Fibroblast of lung (primary cell): ENCODE data around the gene GNAZ.

Experiments used
- EZH2 ChIP-seq: IDR thresholded peaks from 2 replicates; pipeline ENCODE4 v1.5.1; 2012; ENCODE audit warnings: low read length, control low read depth, mild to moderate bottlenecking; ENCODE audit errors: missing control alignments
- TF ChIP-seq, protein P1 (sequence below), 2 donors: IDR thresholded peaks in 1 of 2; conservative IDR thresholded peaks in 1 of 2; 1 replicate in 1 of 2; 2 replicates in 1 of 2; pipeline ENCODE4 v1.5.1; 2011 to 2012; ENCODE audit warnings: low read length in 2 of 2, control low read depth in 1 of 2, inconsistent platforms in 1 of 2, low read depth in 1 of 2, mild to moderate bottlenecking in 1 of 2

- no peak for TF ChIP-seq EZH2
- TF ChIP-seq, protein P1, sequence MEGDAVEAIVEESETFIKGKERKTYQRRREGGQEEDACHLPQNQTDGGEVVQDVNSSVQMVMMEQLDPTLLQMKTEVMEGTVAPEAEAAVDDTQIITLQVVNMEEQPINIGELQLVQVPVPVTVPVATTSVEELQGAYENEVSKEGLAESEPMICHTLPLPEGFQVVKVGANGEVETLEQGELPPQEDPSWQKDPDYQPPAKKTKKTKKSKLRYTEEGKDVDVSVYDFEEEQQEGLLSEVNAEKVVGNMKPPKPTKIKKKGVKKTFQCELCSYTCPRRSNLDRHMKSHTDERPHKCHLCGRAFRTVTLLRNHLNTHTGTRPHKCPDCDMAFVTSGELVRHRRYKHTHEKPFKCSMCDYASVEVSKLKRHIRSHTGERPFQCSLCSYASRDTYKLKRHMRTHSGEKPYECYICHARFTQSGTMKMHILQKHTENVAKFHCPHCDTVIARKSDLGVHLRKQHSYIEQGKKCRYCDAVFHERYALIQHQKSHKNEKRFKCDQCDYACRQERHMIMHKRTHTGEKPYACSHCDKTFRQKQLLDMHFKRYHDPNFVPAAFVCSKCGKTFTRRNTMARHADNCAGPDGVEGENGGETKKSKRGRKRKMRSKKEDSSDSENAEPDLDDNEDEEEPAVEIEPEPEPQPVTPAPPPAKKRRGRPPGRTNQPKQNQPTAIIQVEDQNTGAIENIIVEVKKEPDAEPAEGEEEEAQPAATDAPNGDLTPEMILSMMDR (conservative IDR thresholded peaks at IDR 0.05 in 1 of 2, IDR thresholded peaks at IDR 0.05 in 1 of 2; ENCODE audit: low read depth in 1 of 2, low read length in 2 of 2): no peak
Measured at GRCh38 chr22:23026777-23027176, 43.5 kb upstream of the GNAZ start.
